Thoracic aorta (tissue), 2 donors: ENCODE measurements around the gene ZBTB45. TPM values are rescaled to one million over a fixed set of nuclear protein-coding genes. Genes with fewer than 3 reads are reported as not detected.
A peak's percentile ranks its signal among the peaks of the same experiment; 100 is the strongest.
"Not testable (repeated sequence)": the region's sequence is repeated elsewhere in the genome, so short reads cannot be mapped to it uniquely, and the experiment has no call there.

Source experiments
- ATAC-seq: fragments of 150-250 bp; one replicate; pipeline ENCODE4 v1.8.0; 2017; ENCODE audit warnings: low read depth; ENCODE audit not compliant: insufficient number of reproducible peaks, low FRiP score
- DNase-seq: peaks from one replicate; pipeline ENCODE4 v3.0.0-alpha.2; 2020; ENCODE audit warnings: low spot score
- H3K27ac ChIP-seq, 2 donors: fragments of 200-600 bp; sonication (generic); 1 replicate in 1 of 2; 2 replicates in 1 of 2; pipeline ENCODE4 v1.5.1; 2016; ENCODE audit warnings: mild to moderate bottlenecking in 2 of 2, moderate library complexity in 2 of 2
- H3K27me3 ChIP-seq: fragments of 200-600 bp; sonication (generic); replicated peaks from 2 replicates; pipeline ENCODE4 v1.6.0; 2016; ENCODE audit warnings: mild to moderate bottlenecking; ENCODE audit not compliant: insufficient read depth
- H3K36me3 ChIP-seq: fragments of 200-600 bp; sonication (generic); one replicate; pipeline ENCODE4 v1.5.1; 2016
- H3K4me1 ChIP-seq, 2 donors: fragments of 200-600 bp; sonication (generic); 1 replicate in 1 of 2; 2 replicates in 1 of 2; pipeline versions ENCODE4 v1.5.1 to v1.6.0; 2016; ENCODE audit warnings: low read depth in 2 of 2, mild to moderate bottlenecking in 1 of 2; ENCODE audit not compliant: control insufficient read depth in 1 of 2
- H3K4me3 ChIP-seq: fragments of 200-600 bp; sonication (generic); 2 replicates; pipeline ENCODE4 v1.5.1; 2016; ENCODE audit warnings: mild to moderate bottlenecking
- H3K9me3 ChIP-seq: fragments of 200-600 bp; sonication (generic); 2 replicates; pipeline ENCODE4 v1.5.1; 2016
- total RNA-seq, 2 donors: library from RNA; depleted of rRNA; stranded (reverse); fragments of >200 nt; gene quantifications; one replicate each; pipeline versions ENCODE4 v1.1.0 to v1.2.3, GENCODE V29; 2016
- TF ChIP-seq, protein P1 (sequence below): fragments of 200-600 bp; sonication (generic); IDR thresholded peaks from one replicate; pipeline ENCODE4 v1.5.1; 2019; ENCODE audit warnings: antibody characterized with exemption

ZBTB45 gene
- total RNA-seq, 2 donors from 2014 or later = 10.4 to 10.9 TPM

DNA sequence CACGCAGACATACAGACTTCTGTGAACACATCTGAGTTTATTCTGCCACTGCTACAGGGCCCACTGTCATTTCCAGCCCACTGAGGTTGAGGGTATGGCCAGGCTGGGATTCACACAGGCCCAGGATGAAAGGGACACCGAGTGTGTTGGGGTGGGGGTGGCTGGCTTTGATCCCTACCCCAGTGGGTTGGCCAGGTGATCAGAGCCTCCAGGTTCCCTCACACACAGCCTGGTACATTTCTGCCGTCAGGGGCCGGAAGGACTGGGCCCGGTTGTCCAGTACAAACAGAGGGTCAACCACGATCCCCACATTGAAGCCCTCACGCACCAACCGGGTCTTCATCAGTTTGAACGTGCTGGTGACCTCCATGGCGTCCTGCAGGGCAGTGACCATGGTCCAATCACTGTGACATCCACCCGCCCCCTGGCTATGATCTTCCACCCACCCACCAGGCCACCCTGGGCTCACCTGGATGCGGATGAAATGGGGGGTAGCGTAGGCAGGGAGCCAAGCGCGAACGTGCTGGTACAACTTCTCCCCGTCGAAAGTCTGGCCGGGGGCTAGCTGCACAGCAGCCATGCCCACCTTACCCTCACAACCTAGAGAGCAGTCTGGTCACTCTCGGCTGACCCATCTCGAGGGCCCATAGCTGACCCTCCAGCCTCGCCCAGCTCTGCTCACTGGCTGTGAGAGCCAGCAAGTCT lies 21.1 kb downstream of the ZBTB45 start:
- no peak overlapping the region for H3K27ac ChIP-seq
- TF ChIP-seq, protein P1, sequence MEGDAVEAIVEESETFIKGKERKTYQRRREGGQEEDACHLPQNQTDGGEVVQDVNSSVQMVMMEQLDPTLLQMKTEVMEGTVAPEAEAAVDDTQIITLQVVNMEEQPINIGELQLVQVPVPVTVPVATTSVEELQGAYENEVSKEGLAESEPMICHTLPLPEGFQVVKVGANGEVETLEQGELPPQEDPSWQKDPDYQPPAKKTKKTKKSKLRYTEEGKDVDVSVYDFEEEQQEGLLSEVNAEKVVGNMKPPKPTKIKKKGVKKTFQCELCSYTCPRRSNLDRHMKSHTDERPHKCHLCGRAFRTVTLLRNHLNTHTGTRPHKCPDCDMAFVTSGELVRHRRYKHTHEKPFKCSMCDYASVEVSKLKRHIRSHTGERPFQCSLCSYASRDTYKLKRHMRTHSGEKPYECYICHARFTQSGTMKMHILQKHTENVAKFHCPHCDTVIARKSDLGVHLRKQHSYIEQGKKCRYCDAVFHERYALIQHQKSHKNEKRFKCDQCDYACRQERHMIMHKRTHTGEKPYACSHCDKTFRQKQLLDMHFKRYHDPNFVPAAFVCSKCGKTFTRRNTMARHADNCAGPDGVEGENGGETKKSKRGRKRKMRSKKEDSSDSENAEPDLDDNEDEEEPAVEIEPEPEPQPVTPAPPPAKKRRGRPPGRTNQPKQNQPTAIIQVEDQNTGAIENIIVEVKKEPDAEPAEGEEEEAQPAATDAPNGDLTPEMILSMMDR = no peak
- H3K4me1 ChIP-seq = peaks cover 3 to 29% of the 10 kb centered on the region in 2 donors
- no peaks in the 10 kb centered on the region for H3K27me3 ChIP-seq
- H3K9me3 ChIP-seq = no peaks in the 10 kb centered on the region
- ATAC-seq (peak; percentile 13), DNase-seq (no peak)
- H3K36me3 ChIP-seq = no peaks in the 10 kb centered on the region
- peak overlapping the region; percentile 82 for H3K4me3 ChIP-seq

DNA sequence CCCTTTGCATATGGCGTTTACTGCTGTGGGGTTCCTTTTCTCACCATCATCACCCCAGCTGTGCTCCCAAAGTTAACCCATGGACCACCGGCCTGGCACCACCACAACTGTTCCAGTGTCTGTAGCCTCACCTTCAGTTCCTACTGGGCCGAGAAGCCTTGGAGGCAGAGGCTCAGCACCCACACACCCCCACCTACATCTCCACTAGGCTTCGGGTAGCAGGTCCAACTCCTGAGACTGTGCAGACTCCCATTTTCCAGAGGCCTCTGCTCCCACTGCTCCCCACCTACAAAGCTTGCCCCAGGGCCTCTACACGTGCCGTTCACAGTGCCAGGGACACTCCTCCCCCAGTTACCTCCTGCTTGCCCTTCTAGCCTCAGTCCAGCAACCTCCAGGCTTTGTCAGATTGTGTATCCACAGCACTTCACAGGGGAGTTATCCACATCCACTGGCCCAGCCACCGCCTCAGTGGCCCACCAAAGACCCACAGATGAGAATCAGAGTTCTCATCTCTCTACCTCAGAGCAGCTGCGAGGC lies 21.9 kb downstream of the ZBTB45 start:
- Histone ChIP-seq H3K4me3 (no peak overlapping the region), H3K36me3 (no peaks in the 10 kb centered on the region), H3K4me1 (peaks cover 3 to 29% of the 10 kb centered on the region in 2 donors), H3K9me3 (no peaks in the 10 kb centered on the region), H3K27me3 (no peaks in the 10 kb centered on the region), H3K27ac (no peak overlapping the region)
- ATAC-seq (no peak), DNase-seq (no peak)
- TF ChIP-seq, protein P1 = no peak

DNA sequence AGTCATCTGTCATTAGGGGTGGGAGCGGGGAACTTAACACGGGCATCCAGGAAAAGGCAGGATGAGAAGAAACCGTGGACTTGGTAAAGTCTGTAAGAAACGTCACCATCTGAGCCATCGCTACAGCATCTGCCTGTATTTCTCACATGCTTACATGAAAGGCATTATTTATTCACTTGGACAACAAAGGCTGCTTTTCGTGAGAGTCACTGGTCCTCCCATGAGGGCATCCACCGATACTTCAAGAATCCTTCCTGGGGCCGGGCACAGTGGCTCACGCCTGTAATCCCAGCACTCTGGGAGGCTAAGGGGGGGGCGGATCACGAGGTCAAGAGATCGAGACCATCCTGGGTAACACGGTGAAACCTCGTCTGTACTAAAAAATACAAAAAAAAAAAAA lies 27.3 kb downstream of the ZBTB45 start:
- ATAC-seq (no peak), DNase-seq (no peak)
- Histone ChIP-seq H3K36me3 (no peaks in the 10 kb centered on the region), H3K27ac (no peak overlapping the region), H3K27me3 (no peaks in the 10 kb centered on the region), H3K4me1 (no peaks in the 10 kb centered on the region), H3K4me3 (no peak overlapping the region), H3K9me3 (no peaks in the 10 kb centered on the region)
- TF ChIP-seq, protein P1 = no peak

DNA sequence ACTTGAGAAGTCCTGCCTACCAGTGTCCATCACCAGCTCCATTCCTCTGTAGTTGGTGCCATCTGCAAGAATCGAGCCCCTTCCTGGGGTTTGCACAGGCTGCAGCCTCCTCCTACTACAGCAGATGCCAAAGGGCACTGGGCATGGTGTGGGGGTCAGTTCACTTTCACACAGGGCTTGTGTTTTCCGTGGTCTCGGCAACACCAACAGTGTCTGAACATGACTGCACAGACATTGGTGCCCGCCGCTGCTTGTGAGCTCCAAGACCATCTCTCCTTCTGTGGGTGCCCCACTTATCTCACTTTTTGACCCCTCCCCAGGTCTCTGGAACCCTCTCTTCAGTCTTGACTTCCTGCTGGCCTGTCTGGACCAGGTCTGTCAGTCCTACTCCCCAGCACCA lies 28.2 kb downstream of the ZBTB45 start:
- no peak overlapping the region for H3K27ac ChIP-seq
- no peaks in the 10 kb centered on the region for H3K27me3 ChIP-seq
- H3K4me1 ChIP-seq = no peaks in the 10 kb centered on the region
- no peak overlapping the region for H3K4me3 ChIP-seq
- no peaks in the 10 kb centered on the region for H3K9me3 ChIP-seq
- no peak for DNase-seq
- no peak for ATAC-seq
- TF ChIP-seq, protein P1 = no peak
- no peaks in the 10 kb centered on the region for H3K36me3 ChIP-seq

DNA sequence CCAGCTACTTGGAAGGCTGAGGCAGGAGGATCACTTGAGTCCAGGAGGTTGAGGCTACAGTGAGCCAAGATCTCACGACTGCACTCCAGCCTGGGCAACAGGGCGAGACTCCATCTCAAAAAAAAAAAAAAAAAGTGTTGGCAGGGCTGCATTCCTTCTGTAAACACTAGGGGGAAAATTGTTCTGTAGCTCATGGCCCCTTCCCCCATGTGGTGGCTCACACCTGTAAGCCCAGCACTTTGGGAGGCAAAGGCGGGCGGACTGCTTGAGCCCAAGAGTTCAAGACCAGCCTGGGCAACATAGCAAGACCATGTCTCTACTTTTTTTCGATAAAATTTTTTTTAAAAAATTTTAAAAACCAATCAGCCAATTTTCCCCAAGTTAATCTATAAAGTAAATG lies 35.3 kb downstream of the ZBTB45 start:
- peaks cover 3 to 15% of the 10 kb centered on the region in 2 donors for H3K4me1 ChIP-seq
- not testable (repeated sequence) for ATAC-seq, H3K27me3 ChIP-seq, DNase-seq, H3K9me3 ChIP-seq, H3K4me3 ChIP-seq
- H3K36me3 ChIP-seq = peaks cover 17% of the 10 kb centered on the region
- peak overlapping the region; percentile 66 to 76 for H3K27ac ChIP-seq
